Measurements from ENCODE around the gene ABCC5. TPM values are rescaled to one million over a fixed set of nuclear protein-coding genes. Genes with fewer than 3 reads are reported as not detected.

ABCC5 gene
- total RNA-seq, 1 donor from 2014 or later = 49.4 TPM

DNA sequence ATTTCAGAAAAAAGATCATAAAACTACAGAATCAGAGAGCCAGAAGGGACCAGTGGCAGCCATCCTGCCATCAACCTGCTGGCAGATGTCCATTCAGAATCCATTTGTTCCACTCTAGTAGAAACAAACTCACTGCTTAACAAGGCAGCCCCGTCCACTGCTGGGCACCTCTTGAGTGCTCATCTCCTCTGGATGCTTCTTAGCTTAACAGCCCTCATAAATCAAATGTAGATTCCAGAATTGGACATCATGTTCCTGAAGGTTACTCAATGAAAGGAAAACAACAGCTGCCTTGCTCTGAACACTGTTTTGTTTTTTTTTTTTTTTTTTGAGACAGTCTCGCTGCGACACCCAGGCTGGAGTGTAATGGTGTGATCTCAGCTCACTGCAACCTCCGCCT is 37.3 kb downstream of the ABCC5 start:
- no peaks in the 10 kb centered on the region for H3K4me1 ChIP-seq
- H3K27ac ChIP-seq (replicated peaks) = no peak overlapping the region

DNA sequence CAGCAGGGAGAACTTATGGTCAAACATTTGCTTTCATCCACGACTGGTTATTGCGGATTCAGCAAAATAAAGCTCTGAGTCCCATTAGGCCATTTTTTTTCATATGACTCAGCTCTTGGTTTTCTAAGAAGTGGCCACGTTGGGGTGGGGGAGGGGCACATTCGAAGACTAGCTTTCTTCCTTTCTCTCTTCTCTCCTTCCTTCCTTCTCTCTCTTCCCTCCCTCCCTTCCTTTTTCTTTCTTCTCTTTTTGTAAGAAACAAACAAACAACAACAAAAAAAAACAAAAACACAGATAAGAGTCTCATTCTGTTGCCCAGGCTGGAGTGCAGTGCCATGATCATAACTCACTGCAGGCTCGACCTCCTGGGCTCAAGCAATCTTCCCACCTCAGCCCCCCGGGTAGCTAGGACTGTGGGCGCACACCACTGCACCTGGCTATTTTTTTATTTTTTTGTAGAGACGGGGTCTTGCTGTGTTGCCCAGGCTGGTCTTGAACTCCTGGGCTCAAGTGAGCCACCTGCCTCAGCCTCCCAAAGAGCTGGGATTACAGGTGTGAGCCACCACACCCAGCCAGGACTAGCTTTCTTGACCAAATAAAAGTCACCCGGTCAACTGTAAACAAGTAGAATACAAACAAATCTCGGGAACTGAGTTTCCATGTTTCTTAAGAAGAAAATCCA is 41.6 kb downstream of the ABCC5 start:
- TF ChIP-seq, protein P1, sequence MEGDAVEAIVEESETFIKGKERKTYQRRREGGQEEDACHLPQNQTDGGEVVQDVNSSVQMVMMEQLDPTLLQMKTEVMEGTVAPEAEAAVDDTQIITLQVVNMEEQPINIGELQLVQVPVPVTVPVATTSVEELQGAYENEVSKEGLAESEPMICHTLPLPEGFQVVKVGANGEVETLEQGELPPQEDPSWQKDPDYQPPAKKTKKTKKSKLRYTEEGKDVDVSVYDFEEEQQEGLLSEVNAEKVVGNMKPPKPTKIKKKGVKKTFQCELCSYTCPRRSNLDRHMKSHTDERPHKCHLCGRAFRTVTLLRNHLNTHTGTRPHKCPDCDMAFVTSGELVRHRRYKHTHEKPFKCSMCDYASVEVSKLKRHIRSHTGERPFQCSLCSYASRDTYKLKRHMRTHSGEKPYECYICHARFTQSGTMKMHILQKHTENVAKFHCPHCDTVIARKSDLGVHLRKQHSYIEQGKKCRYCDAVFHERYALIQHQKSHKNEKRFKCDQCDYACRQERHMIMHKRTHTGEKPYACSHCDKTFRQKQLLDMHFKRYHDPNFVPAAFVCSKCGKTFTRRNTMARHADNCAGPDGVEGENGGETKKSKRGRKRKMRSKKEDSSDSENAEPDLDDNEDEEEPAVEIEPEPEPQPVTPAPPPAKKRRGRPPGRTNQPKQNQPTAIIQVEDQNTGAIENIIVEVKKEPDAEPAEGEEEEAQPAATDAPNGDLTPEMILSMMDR (IDR thresholded peaks at IDR 0.05; ENCODE audit: borderline replicate concordance) = no peak
- no peaks in the 10 kb centered on the region for H3K9me3 ChIP-seq (replicated peaks)
- H3K27me3 ChIP-seq (ENCODE audit: low read depth) = no peaks in the 10 kb centered on the region
- no peaks in the 10 kb centered on the region for H3K4me1 ChIP-seq
- H3K36me3 ChIP-seq = peaks cover 93% of the 10 kb centered on the region
- H3K4me3 ChIP-seq = no peak overlapping the region
- no peak for DNase-seq
- H3K27ac ChIP-seq (replicated peaks) = no peak overlapping the region
- intact Hi-C loops (cut with micrococcal nuclease) = no loop called here

More for the DNA sequence above, 37.3 kb downstream of the ABCC5 start:
- TF ChIP-seq, protein P1 (IDR thresholded peaks at IDR 0.05; ENCODE audit: borderline replicate concordance) = no peak
- H3K4me3 ChIP-seq = no peak overlapping the region
- peaks cover 94% of the 10 kb centered on the region for H3K36me3 ChIP-seq
- no peaks in the 10 kb centered on the region for H3K27me3 ChIP-seq (ENCODE audit: low read depth)
- H3K9me3 ChIP-seq (replicated peaks) = no peaks in the 10 kb centered on the region
- no peak for DNase-seq
- intact Hi-C loops (cut with micrococcal nuclease) = no loop called here

DNA sequence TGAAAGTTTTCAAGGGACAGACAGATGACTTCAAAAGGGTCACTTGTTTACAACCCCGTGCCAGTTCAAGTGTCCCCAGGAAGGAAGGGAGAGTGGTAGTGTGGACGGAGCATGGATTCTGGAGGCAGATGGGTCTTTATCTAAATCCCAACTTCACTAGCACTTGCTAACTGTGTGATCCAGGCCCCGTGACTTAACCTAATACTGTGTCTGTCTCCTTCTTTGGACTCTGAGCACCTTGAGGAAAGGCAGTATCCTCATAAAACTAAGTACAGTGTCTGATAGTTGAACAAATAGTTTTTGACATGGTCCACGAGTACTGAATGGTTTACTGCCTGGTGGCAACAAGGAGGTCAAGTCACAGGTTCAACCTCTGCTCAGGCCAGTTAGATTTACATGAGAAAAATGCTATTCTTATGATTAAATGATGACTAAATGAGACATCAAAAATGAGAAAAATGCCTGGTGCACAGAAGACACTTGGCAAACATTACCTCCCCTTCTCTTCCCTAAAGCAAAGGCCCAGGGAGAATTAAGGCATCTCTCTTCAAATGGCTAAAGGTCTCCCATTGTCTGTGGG is 48.9 kb downstream of the ABCC5 start:
- Histone ChIP-seq H3K36me3 (peaks cover 98% of the 10 kb centered on the region), H3K4me3 (no peak overlapping the region)

DNA sequence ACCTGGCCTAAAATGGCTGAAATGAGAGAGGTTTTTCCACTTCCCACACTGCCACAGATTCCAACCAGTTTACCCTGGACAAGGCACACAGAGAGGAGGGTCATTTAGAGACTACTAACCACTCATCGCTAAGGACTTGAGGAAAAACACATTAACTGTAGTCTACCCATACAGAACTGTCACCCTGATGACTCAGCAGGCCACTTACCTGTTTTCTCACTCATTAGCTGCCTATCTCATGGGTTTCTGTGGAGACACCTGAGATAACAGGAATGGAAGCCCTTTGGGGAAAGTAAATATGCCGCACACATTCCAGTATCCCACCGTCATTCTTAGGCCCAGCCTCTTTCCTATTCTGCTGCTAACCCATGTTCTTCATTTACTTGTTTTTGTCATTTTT is 50.0 kb downstream of the ABCC5 start:
- peaks cover 99% of the 10 kb centered on the region for H3K36me3 ChIP-seq
- no peak for DNase-seq
- H3K27me3 ChIP-seq (ENCODE audit: low read depth) = no peaks in the 10 kb centered on the region
- no peak overlapping the region for H3K27ac ChIP-seq (replicated peaks)
- H3K4me1 ChIP-seq = no peaks in the 10 kb centered on the region
- H3K9me3 ChIP-seq (replicated peaks) = no peaks in the 10 kb centered on the region
- TF ChIP-seq, protein P1 (IDR thresholded peaks at IDR 0.05; ENCODE audit: borderline replicate concordance) = no peak
- intact Hi-C loops (cut with micrococcal nuclease) = no loop called here
- H3K4me3 ChIP-seq = no peak overlapping the region

More for the DNA sequence above, 48.9 kb downstream of the ABCC5 start:
- Histone ChIP-seq H3K27me3 (ENCODE audit: low read depth) (no peaks in the 10 kb centered on the region), H3K4me1 (no peaks in the 10 kb centered on the region), H3K9me3 (replicated peaks) (no peaks in the 10 kb centered on the region), H3K27ac (replicated peaks) (no peak overlapping the region)
- TF ChIP-seq, protein P1 (IDR thresholded peaks at IDR 0.05; ENCODE audit: borderline replicate concordance) = no peak
- intact Hi-C loops (cut with micrococcal nuclease) = no loop called here
- no peak for DNase-seq

DNA sequence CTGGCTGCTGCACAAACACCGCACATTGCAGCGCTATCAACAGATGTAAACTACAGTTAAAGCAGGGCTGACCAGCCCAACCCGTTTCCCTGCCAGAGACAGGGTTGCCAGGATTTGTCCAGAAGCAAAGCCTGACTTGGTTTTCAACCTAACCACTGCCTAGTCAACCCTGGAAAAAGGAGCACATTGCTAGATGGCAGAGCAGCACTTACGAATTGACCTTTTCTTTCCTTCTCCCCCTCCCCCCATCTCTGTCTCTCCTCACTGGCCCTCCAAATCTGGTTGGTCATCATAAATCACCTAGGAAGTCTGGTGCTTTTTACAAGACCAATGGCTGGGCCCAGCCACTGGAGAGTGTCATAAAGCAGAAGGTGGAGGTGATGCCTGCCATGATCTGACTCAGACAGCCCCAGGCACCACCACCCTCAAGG is 51.3 kb downstream of the ABCC5 start:
- peaks cover 99% of the 10 kb centered on the region for H3K36me3 ChIP-seq
- intact Hi-C loops (cut with micrococcal nuclease) = no loop called here
- no peaks in the 10 kb centered on the region for H3K9me3 ChIP-seq (replicated peaks)
- DNase-seq = no peak
- TF ChIP-seq, protein P1 (IDR thresholded peaks at IDR 0.05; ENCODE audit: borderline replicate concordance) = no peak
- no peak overlapping the region for H3K4me3 ChIP-seq
- H3K4me1 ChIP-seq = no peaks in the 10 kb centered on the region
- no peaks in the 10 kb centered on the region for H3K27me3 ChIP-seq (ENCODE audit: low read depth)
- no peak overlapping the region for H3K27ac ChIP-seq (replicated peaks)

Data from left ventricle myocardium inferior (tissue), 1 donor.